DND-41 (cell line): ENCODE data around the gene GLTPD2.

Experiments used
- CTCF ChIP-seq: IDR thresholded peaks from 2 replicates; pipeline ENCODE4 v1.5.1; 2012; ENCODE audit warnings: borderline replicate concordance, low read length, moderate library complexity, mild to moderate bottlenecking; ENCODE audit not compliant: poor library complexity, severe bottlenecking; ENCODE audit errors: extremely low read depth
- EZH2 ChIP-seq: IDR thresholded peaks from 3 replicates; pipeline ENCODE4 v1.6.1; 2012; ENCODE audit warnings: borderline replicate concordance, low read depth, mild to moderate bottlenecking, moderate library complexity, low read length, inconsistent platforms; ENCODE audit not compliant: severe bottlenecking

GRCh38 chr17:4739122-4740024 is 49.4 kb upstream of the GLTPD2 start, which contains the start of the genes CXCL16 and ZMYND15:
- TF ChIP-seq EZH2 (peak; percentile 87), CTCF (no peak)
